A673 (cell line): ENCODE results near the gene MEX3D. TPM values are rescaled to one million over a fixed set of nuclear protein-coding genes. Genes with fewer than 3 reads are reported as not detected.

ENCODE experiments used
- BruUV-seq: library from RNA; stranded (reverse); fragments of 400-500 nt; replicated peaks from 2 replicates; lab custom pipeline; 2021; lab: Mats Ljungman, UMichigan
- CTCF ChIA-PET: fragments of 300-600 bp; sonication (Branson Sonifier 250); formaldehyde crosslinking; loops from one replicate; lab custom pipeline; 2022; ENCODE audit warnings: antibody characterized with exemption; lab: Charles Lee
- POLR2A ChIA-PET: fragments of 300-600 bp; sonication (Branson Sonifier 250); formaldehyde crosslinking; loops from one replicate; lab custom pipeline; 2022; ENCODE audit warnings: antibody characterized with exemption; ENCODE audit not compliant: low non-redundant PET; lab: Charles Lee
- DNase-seq: peaks from one replicate; pipeline ENCODE4 v3.0.0-alpha.2; 2015; ENCODE audit warnings: low spot score
- H3K27ac ChIP-seq: fragments of 200-600 bp; sonication (generic); 2 replicates; pipeline ENCODE4 v1.5.1; 2016; ENCODE audit warnings: mixed run types, low read depth, mild to moderate bottlenecking, mixed read lengths, antibody characterized with exemption, low read length; ENCODE audit not compliant: poor library complexity, severe bottlenecking
- H3K27me3 ChIP-seq: fragments of 200-600 bp; sonication (generic); replicated peaks from 2 replicates; pipeline ENCODE4 v1.6.1; 2017; ENCODE audit warnings: mixed run types, low read depth, mild to moderate bottlenecking, mixed read lengths, antibody characterized with exemption, low read length; ENCODE audit not compliant: insufficient read depth, poor library complexity
- H3K36me3 ChIP-seq: fragments of 200-600 bp; sonication (generic); 2 replicates; pipeline ENCODE4 v1.6.1; 2016; ENCODE audit warnings: mixed run types, mild to moderate bottlenecking, mixed read lengths, antibody characterized with exemption, low read length; ENCODE audit not compliant: insufficient read depth, poor library complexity, severe bottlenecking
- H3K4me1 ChIP-seq: fragments of 200-600 bp; sonication (generic); 2 replicates; pipeline ENCODE4 v1.6.1; 2017; ENCODE audit warnings: mixed run types, mild to moderate bottlenecking, mixed read lengths, antibody characterized with exemption, low read length; ENCODE audit not compliant: insufficient read depth, poor library complexity, severe bottlenecking
- H3K4me3 ChIP-seq: fragments of 200-600 bp; sonication (generic); 2 replicates; pipeline ENCODE4 v1.5.1; 2016; ENCODE audit warnings: low read depth, mixed run types, mild to moderate bottlenecking, mixed read lengths, low read length; ENCODE audit not compliant: poor library complexity, severe bottlenecking
- H3K9me3 ChIP-seq: fragments of 200-600 bp; sonication (generic); 2 replicates; pipeline ENCODE4 v1.6.1; 2016; ENCODE audit warnings: mixed run types, low read depth, mild to moderate bottlenecking, mixed read lengths, antibody characterized with exemption, low read length; ENCODE audit not compliant: poor library complexity, severe bottlenecking
- CTCF ChIP-seq: fragments of 300-800, 200-600 bp; sonication (generic); conservative IDR thresholded peaks from 2 replicates; pipeline ENCODE4 v1.5.1; 2017; ENCODE audit warnings: low read depth, mild to moderate bottlenecking, antibody characterized with exemption, low read length, moderate library complexity, mixed read lengths
- EZH2 ChIP-seq: fragments of 200-600 bp; sonication (generic); IDR thresholded peaks from 2 replicates; pipeline ENCODE4 v1.6.1; 2017; ENCODE audit warnings: borderline replicate concordance, low read depth, mild to moderate bottlenecking, mixed read lengths, antibody characterized with exemption, low read length; ENCODE audit not compliant: poor library complexity, severe bottlenecking
- intact Hi-C: fragments of 100-400 bp; cut with micrococcal nuclease; formaldehyde crosslinking; loops from one replicate; pipeline ENCODE4 v1.10.0; 2022; ENCODE audit not compliant: unreplicated experiment
- total RNA-seq: library from RNA; stranded (reverse); gene quantifications from 2 replicates; pipeline ENCODE4 v1.2.3, GENCODE V29; 2021

Gene MEX3D
- total RNA-seq, 1 experiment from 2014 or later, result 60.0 TPM

GRCh38 chr19:1601613-1602064 is 33.5 kb upstream of the MEX3D start:
- H3K36me3 ChIP-seq, result peaks cover 41% of the 10 kb centered on the region
- ChIA-PET POLR2A (no interaction called here), CTCF (no interaction called here)
- peaks cover 6% of the 10 kb centered on the region for H3K4me1 ChIP-seq
- no peak overlapping the region for H3K27ac ChIP-seq
- TF ChIP-seq EZH2, result no peak
- no peak for TF ChIP-seq CTCF
- no peaks in the 10 kb centered on the region for H3K27me3 ChIP-seq
- no peaks in the 10 kb centered on the region for H3K9me3 ChIP-seq
- no peak overlapping the region for H3K4me3 ChIP-seq
- intact Hi-C loops, result loop anchor here (10.0 kb wide), 1 partner anchor 193 kb away; no protein-coding TSS in a partner anchor
- BruUV-seq, result no TSS peak
- no peak for DNase-seq

DNA sequence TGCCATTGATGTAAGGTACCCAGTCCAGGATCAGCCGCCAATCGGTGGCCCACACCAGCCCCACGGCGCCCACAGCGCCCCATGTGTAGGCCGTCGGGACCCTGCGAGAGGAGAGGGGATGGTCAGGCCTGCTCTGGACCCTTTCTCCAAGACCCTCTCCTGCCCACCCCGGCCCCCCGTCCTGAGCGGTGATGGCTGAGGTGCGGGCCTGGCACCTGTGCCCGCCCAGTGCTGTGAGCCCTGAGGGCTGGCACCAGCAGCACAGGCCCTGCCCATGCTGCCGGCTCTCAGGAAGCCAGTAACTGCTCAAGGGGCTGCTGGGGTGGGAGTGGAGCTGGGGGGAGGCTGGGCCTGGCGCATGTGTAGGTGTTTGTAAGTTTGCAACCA is 31.3 kb upstream of the MEX3D start:
- Histone ChIP-seq H3K36me3 (peaks cover 41% of the 10 kb centered on the region), H3K9me3 (no peaks in the 10 kb centered on the region), H3K27me3 (no peaks in the 10 kb centered on the region), H3K4me3 (no peak overlapping the region), H3K4me1 (no peaks in the 10 kb centered on the region), H3K27ac (no peak overlapping the region)
- no peak for DNase-seq
- ChIA-PET CTCF (no interaction called here), POLR2A (no interaction called here)
- TF ChIP-seq CTCF (no peak), EZH2 (no peak)
- intact Hi-C loops, result loop anchor here (10.0 kb wide), 1 partner anchor 325 kb away; the partner anchor contains the start of gene FAM174C
- BruUV-seq, result no TSS peak

DNA sequence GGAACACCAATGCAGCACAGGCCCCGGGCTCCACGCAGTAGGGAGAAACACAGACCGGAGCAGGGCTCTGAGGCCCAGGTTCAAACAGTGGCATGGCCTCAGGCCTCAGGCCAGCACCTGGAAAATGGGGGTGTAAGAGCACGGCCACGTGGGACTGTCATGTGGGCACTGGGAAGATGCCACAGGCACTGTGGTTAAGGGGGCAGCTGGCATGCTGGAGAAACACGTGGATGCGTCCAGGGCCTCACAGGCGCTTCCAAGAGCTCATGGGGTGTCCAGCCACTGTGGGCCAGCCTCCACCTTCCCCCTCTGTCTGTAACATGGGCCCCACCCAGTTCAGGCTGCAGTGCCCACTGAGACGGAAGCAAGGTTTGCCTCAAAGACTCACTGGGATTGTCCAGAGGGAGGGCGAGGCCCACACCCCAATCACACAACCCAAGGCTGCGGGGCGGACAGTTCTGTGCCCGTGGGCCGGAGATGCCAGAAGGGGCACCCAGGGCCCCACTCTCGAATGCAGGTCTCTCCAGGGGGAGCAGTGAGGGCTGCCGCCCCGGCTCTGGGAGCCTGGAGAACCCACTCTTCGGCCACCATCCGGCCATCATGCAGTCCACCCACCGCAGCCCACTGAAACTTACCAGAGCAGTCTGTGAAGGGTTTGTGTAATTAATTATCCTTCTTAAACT is 30.8 kb upstream of the MEX3D start:
- ChIA-PET POLR2A (interaction anchor here (0.6 kb wide), 1 partner anchor 49 kb away, joined by 7 read pairs; no protein-coding TSS in a partner anchor), CTCF (no interaction called here)
- BruUV-seq, result no TSS peak
- Histone ChIP-seq H3K36me3 (peaks cover 41% of the 10 kb centered on the region), H3K27me3 (no peaks in the 10 kb centered on the region), H3K9me3 (no peaks in the 10 kb centered on the region), H3K27ac (no peak overlapping the region), H3K4me3 (no peak overlapping the region), H3K4me1 (no peaks in the 10 kb centered on the region)
- TF ChIP-seq CTCF, result no peak
- intact Hi-C loops, result loop anchor here (10.0 kb wide), 1 partner anchor 324 kb away; the partner anchor contains the start of gene FAM174C
- DNase-seq, result no peak
